HG03108 (cell line): ENCODE results near the gene KRTAP4-1.
"Not testable (repeated sequence)": the region's sequence is repeated elsewhere in the genome, so short reads cannot be mapped to it uniquely, and the experiment has no call there.

Source experiments
- ATAC-seq: cut with Tn5 transposase; IDR thresholded peaks from one replicate; pipeline ENCODE4 v1.9.1; 2021; ENCODE audit warnings: moderate library complexity; ENCODE audit not compliant: unreplicated experiment

The KRTAP4-1 gene

GRCh38 chr17:41184480-41184961 lies at the start of gene KRTAP4-1:
TSS of gene KRTAP4-1 (minus strand) at chr17:41184911. CDS start at chr17:41184854, 57 bp downstream.
- ATAC-seq = no peak

DNA sequence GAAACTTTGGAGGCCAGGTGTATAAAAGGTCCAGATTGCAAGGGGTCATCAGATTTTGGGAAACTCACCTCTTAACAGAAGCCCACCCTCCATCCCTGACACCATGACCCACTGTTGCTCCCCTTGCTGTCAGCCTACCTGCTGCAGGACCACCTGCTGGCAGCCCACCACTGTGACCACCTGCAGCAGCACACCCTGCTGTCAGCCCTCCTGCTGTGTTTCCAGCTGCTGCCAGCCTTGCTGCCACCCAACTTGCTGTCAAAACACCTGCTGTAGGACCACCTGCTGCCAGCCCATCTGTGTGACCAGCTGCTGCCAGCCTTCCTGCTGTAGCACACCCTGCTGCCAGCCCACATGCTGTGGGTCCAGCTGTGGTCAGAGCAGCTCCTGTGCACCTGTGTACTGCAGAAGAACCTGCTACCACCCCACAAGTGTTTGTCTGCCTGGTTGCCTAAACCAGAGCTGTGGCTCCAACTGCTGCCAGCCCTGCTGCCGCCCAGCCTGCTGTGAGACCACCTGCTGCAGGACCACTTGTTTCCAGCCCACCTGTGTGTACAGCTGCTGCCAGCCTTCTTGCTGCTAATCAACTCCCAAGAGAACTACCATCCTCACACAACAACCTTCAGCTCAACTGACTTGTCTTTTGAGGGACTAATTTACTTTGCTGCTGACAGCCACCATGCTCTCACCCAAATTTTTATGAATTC lies 47.8 kb upstream of the KRTAP4-1 start, which contains the start of gene KRTAP9-3:
Gene KRTAP9-3, plus strand, starts transcription at position 51 of the 707 bp plus-strand sequence. Its CDS starts 53 bp downstream, at position 104.
- not testable (repeated sequence) for ATAC-seq

DNA sequence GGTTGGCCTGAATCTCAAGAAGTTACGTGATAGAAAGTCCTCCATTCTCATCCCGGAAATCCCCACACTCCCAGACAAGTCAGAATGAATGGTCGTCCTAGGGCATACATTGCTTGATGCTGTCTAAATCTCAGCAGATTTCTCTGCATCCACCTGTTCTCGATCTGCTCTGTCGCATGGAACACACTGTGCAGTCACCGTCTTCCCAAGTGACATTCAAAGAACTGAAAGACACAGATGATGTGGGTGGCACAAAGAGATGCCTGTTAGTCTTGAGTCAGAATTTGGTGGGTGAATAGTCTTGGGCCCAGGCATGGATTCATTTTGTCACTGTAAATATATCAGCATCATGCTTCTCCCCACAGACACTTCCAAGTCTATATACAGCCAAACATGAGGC lies 47.0 kb upstream of the KRTAP4-1 start:
- no peak for ATAC-seq

DNA sequence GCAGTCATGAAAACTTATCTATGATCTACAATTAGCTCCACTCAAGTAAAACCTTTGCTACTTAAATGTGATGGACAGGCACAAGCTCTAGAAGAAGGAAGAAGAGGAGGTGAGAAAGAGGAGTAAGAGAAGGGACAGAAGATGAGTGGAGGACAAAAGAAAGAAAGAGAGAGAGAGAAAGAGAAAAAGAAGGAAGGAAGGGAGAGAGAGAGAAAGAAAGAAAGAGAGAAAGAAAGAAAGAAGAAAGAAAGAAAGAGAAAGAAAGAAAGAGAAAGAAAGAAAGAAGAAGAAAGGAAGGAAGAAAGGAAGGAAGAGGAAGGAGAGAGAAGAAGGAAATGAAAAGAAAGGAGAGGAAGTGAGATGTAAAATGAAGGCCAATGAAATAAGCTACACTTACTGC lies 45.4 kb upstream of the KRTAP4-1 start:
- no peak for ATAC-seq

DNA sequence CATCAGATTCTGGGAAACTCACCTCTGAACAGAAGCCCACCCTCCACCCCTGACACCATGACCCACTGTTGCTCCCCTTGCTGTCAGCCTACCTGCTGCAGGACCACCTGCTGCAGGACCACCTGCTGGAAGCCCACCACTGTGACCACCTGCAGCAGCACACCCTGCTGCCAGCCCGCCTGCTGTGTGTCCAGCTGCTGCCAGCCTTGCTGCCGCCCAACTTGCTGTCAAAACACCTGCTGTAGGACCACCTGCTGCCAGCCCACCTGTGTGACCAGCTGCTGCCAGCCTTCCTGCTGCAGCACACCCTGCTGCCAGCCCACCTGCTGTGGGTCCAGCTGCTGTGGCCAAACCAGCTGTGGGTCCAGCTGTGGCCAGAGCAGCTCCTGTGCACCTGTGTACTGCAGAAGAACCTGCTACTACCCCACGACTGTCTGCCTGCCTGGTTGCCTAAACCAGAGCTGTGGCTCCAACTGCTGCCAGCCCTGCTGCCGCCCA lies 41.9 kb upstream of the KRTAP4-1 start, which contains the start of gene KRTAP9-2:
Gene KRTAP9-2, plus strand, starts transcription at position 51 of the 498 bp plus-strand sequence. Its CDS starts 7 bp downstream, at position 58.
- not testable (repeated sequence) for ATAC-seq

DNA sequence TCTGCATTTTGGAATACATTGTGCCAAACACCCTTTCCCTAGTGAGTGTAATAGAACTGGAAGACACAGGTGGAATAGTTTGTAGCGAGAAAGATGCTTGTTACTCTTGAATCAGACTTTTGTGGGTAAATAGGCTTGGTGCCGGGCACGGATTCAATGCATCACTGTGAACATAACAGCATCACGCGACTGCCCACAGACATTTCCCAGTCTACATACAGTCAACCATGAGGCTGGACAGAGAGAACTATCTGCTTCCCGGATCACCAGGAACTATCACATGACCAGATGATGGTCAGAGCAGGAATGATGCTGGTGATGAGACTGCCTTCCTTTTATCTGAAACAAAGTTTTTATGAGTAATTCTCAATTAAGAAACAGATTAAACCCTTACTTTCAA lies 41.3 kb upstream of the KRTAP4-1 start:
- no peak for ATAC-seq

DNA sequence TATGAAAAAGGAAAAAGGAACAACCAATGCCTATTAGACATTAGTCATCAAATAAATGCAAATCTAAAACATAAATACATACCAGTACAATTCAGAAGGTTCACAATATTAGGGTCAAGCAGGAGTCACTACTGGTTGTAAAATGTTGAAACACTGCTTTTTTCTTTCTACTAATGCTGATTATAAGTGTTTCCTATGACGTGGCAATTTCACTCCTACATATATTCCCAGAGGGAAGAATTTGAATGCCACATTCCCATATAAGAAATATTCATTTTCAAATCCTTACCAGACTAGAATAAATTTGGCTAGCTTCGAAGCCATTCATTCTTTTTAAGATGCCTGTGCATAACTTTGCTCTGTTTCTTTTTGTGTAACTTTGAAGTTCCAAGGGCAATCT lies 39.1 kb upstream of the KRTAP4-1 start:
- ATAC-seq = no peak

DNA sequence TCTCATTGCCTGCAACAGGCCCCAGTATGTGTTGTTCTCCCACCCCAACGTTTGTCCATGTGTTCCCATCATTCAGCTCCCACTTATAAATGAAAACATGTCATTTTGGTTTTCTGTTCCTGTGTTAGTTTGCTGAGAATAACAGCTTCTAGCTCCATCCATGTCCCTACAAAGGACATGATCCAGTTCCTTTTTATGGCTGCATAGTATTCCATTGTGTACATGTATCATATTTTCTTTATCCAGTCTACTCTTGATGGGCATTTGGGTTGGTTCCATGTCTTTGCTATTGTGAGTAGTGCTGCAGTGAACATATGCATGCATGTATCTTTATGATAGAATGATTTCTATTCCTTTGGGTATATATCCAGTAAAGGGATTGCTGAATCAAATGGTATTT lies 31.0 kb upstream of the KRTAP4-1 start:
- no peak for ATAC-seq

GRCh38 chr17:41212524-41213169 lies 27.9 kb upstream of the KRTAP4-1 start:
- ATAC-seq = no peak

DNA sequence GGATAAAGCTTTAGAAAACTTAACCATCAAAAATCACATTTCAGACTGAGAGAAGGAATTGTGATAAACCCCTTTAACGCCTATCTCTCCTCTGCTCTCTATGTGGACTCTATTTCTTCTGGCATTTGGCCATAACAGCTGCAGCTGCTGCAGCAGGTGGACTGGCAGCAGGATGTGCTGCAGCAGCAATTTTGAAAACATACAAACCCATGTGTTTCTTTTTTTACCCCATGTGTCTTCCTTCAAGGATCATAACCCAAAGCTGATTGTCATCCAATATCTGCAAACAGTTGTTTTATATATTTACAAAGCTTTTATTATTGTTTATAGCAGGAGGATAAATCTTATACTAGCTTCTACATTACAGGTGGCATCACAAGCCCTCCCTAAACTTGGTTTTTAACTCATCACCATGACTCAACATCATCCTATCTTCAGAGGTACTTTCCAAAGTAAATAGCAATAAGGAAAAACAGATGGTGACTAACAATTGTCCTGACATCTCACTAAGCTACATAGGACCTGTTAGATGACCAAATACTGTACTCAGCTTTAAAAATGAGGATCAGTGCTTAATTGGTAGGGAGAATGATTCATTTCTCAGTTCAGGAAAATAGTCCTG lies 27.2 kb upstream of the KRTAP4-1 start:
- ATAC-seq = no peak

- no peak for ATAC-seq
Observed at GRCh38 chr17:41199421-41200078, 14.8 kb upstream of the KRTAP4-1 start.

DNA sequence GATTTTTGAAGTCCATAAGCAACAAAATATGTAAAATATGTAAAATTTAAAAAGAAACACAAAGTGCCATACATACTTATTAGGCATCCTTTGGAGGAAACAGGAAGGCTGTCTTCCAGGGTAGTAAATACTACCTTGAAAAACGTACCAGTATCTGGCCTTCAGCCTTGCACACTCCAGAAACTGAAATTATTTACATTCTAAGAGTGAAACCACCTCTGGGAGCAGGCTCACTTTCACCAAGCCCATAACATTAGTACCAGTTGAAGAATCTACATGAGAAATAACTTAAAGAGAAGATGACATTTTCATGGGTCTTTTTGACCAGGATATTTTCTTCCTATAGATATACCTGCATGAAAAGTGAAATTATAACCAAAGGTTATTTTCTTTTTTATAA lies 11.4 kb upstream of the KRTAP4-1 start:
- no peak for ATAC-seq

DNA sequence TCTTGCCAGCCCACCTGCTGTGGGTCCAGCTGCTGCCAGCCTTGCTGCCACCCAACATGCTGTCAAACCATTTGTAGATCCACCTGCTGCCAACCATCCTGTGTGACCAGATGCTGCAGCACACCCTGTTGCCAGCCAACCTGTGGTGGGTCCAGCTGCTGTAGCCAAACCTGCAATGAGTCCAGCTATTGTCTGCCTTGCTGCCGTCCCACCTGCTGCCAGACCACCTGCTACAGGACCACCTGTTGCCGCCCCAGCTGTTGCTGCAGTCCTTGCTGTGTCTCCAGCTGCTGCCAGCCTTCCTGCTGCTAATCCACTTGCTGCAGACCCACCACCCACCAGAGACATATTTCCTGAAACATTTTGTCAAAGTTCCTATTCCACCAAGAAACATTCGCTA lies 5.6 kb upstream of the KRTAP4-1 start:
- no peak for ATAC-seq

- ATAC-seq = not testable (repeated sequence)
Observed at GRCh38 chr17:41189837-41190318, 5.2 kb upstream of the KRTAP4-1 start, which contains the start of gene KRTAP9-1. TSS of gene KRTAP9-1 (plus strand) at chr17:41189887. CDS start at chr17:41189887, 0 bp downstream.

DNA sequence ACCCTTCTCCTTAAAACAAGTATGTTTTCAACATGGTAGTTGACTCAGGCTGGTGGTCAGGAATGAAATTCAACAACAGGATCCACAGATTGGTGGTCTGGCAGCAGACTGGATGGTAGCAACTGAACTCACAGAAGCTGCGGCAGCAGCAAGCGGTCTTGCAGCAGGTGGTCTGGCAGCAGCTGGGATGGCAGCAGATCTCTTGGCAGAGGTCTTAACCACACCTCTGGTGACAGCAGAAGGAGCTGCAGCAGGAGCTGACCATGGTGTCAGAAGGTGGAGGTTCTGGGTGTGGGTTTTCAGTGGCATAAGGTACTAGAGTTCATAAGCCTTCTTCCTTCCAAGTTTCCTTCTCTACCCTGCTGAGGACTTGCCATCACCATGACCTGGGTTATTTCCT lies 2.2 kb upstream of the KRTAP4-1 start:
- no peak for ATAC-seq

DNA sequence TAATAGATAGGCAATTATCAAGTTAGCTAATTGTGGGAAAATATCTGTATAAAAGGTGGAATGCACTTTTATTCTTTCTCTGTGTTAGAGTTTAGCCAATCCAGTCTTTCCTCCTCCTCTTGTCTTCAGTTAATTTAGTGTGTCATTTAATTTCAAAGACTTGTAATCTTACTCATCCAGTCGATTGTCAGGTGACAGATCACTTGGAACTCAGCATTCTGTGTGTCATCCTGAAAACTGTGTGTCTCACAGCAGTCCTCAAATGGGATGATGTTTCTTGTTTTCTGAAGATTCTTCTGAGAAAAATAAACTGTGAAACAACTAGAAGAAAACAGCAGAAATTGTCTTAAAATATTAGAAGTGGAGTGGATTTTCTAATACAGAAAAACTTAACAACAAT lies 290 bp upstream of the KRTAP4-1 start:
- no peak for ATAC-seq

DNA sequence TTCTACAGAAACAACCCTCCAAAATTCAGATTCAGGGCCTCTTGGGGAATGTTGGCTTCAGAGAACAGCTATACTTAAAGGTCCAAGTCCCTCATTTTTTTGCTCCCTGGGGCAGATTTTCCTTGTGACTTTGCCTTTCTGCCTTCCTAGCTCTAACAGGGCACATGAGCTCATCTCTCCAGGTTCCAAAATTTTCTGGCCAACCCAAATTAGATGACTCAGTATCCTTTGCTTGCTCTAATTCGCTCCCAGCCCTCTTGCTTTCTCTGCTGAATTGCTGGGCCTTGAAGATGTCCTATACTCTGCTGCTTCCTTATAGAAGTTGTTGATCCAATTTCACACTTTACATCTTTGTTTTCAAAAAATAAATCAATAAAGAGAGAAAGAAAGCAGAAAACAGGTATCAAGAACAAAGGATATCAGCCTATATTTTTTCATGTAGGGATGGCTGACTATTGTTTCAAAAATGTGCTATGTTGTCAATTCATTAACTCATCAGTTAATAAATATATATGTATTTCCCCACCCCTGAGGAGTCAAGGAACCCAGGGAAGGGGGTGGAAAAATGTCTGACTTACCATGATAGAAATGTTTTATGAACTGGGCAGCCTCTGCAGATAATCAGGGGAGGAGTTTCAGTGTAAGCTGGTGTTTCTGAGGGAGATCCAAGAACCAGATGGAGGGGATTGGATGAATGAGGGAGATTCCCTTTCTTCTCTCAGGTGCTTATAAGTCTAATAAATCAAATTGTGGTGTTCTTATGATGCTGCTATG lies 5.7 kb downstream of the KRTAP4-1 start:
- ATAC-seq = no peak

DNA sequence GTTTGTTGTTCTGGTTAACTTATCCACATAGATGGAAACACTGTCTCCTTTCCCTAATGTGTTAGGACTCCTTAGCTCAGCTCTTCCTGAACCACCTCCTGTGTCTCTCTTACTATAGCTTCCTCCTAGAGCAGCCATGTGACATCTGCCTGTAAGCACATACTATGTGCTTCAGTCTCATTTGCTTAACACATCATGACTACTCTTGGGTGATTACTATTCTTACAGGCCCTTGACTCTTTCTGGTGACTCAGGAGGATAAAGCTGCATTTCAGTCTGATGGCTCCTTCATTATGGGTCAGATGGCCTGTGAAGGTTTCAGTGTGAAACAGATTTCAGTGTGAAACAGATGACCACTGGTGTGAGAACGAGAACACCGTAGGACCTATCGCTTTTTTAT lies 6.4 kb downstream of the KRTAP4-1 start:
- ATAC-seq = no peak

- no peak for ATAC-seq
Observed at GRCh38 chr17:41177727-41178271, 6.9 kb downstream of the KRTAP4-1 start, which contains the start of gene KRTAP4-2. TSS of gene KRTAP4-2 (minus strand) at chr17:41178221. CDS start at chr17:41178164, 57 bp downstream.
